ENCODE results near the gene PIK3AP1.
A peak's percentile ranks its signal among the peaks of the same experiment; 100 is the strongest.

The PIK3AP1 gene

DNA sequence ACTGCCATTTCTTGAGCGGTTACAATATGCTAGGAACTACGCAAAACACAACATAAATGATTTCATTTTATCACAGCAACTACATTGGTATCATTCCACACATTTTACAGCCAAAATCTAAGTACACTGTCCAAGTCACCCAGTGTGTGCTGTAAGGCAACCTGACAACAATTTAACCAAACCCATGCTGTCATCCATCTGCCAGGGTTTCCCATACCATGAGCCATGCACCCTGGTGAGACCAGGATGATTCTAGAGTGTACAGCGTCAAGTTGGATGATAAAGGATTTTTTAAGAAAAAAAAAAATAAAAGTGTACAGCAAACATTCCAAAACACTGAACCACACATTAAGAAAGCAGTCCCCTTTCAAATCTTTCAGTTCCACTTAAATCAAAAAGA lies 52.9 kb downstream of the PIK3AP1 start:
- Histone ChIP-seq H3K36me3 (ENCODE audit: insufficient read depth, low read length) (peaks cover 22% of the 10 kb centered on the region; the same call in 1 of the 2 replicates), H3K27me3 (ENCODE audit: insufficient read depth, low read length) (no peaks in the 10 kb centered on the region), H3K9ac (ENCODE audit: low read length) (no peak overlapping the region), H3K4me2 (ENCODE audit: low read length) (peak overlapping the region; percentile 34; the same call in 1 of the 2 replicates), H3F3A (ENCODE audit: insufficient read depth, low read length) (no peaks in the 10 kb centered on the region), H3K4me1 (ENCODE audit: insufficient read depth, low read length, severe bottlenecking) (peaks cover 75% of the 10 kb centered on the region), H2AFZ (ENCODE audit: low read length) (no peak overlapping the region), H3K79me2 (ENCODE audit: insufficient read depth, low read length) (peaks cover 82% of the 10 kb centered on the region), H3K9me3 (ENCODE audit: low read length) (no peaks in the 10 kb centered on the region), H3K4me3 (ENCODE audit: low read depth, low read length, poor library complexity, severe bottlenecking) (no peak overlapping the region), H4K20me1 (ENCODE audit: insufficient read depth, low read length) (no peaks in the 10 kb centered on the region), H3K27ac (ENCODE audit: low read depth, low read length, poor library complexity, severe bottlenecking) (peak overlapping the region; percentile 51), H3K9me2 (ENCODE audit: low read depth, low read length) (no peaks in the 10 kb centered on the region)
- TF ChIP-seq, protein P1, sequence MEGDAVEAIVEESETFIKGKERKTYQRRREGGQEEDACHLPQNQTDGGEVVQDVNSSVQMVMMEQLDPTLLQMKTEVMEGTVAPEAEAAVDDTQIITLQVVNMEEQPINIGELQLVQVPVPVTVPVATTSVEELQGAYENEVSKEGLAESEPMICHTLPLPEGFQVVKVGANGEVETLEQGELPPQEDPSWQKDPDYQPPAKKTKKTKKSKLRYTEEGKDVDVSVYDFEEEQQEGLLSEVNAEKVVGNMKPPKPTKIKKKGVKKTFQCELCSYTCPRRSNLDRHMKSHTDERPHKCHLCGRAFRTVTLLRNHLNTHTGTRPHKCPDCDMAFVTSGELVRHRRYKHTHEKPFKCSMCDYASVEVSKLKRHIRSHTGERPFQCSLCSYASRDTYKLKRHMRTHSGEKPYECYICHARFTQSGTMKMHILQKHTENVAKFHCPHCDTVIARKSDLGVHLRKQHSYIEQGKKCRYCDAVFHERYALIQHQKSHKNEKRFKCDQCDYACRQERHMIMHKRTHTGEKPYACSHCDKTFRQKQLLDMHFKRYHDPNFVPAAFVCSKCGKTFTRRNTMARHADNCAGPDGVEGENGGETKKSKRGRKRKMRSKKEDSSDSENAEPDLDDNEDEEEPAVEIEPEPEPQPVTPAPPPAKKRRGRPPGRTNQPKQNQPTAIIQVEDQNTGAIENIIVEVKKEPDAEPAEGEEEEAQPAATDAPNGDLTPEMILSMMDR (IDR thresholded peaks at IDR 0.05; ENCODE audit: low read length): no peak
- no peak for TF ChIP-seq EZH2 (IDR thresholded peaks at IDR 0.05; ENCODE audit: borderline replicate concordance, low read length)

DNA sequence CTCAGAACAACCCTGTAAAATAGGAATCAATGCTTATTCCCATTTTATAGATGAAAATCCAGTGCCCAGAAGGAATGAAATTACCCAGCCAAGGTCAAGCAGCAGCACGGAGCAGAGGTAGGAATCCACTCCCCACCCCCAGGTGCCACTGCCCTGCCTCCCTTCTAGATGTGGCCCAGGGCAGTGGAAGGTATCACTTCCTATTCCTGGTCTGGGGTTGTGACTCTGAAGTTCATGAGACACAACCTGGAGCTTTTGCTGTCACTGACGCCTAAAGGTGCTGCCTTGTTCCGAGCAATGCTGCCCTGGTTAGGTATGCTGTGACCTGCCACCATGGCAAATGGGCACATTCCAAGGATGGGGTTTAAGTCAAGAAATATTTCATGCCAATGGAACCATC lies 53.6 kb downstream of the PIK3AP1 start:
- Histone ChIP-seq H3K79me2 (ENCODE audit: insufficient read depth, low read length) (peaks cover 76% of the 10 kb centered on the region), H3F3A (ENCODE audit: insufficient read depth, low read length) (no peaks in the 10 kb centered on the region), H2AFZ (ENCODE audit: low read length) (no peak overlapping the region), H3K9me3 (ENCODE audit: low read length) (no peaks in the 10 kb centered on the region), H3K36me3 (ENCODE audit: insufficient read depth, low read length) (peaks cover 22% of the 10 kb centered on the region; the same call in 1 of the 2 replicates), H3K9ac (ENCODE audit: low read length) (no peak overlapping the region), H3K4me3 (ENCODE audit: low read depth, low read length, poor library complexity, severe bottlenecking) (no peak overlapping the region), H4K20me1 (ENCODE audit: insufficient read depth, low read length) (no peaks in the 10 kb centered on the region), H3K9me2 (ENCODE audit: low read depth, low read length) (no peaks in the 10 kb centered on the region), H3K27ac (ENCODE audit: low read depth, low read length, poor library complexity, severe bottlenecking) (peak overlapping the region; percentile 51), H3K27me3 (ENCODE audit: insufficient read depth, low read length) (no peaks in the 10 kb centered on the region), H3K4me2 (ENCODE audit: low read length) (peak overlapping the region; percentile 34; the same call in 1 of the 2 replicates), H3K4me1 (ENCODE audit: insufficient read depth, low read length, severe bottlenecking) (peaks cover 68% of the 10 kb centered on the region)
- TF ChIP-seq, protein P1 (IDR thresholded peaks at IDR 0.05; ENCODE audit: low read length): no peak
- TF ChIP-seq EZH2 (IDR thresholded peaks at IDR 0.05; ENCODE audit: borderline replicate concordance, low read length): no peak

GRCh38 chr10:96665306-96665705 lies 55.0 kb downstream of the PIK3AP1 start:
- H3F3A ChIP-seq (ENCODE audit: insufficient read depth, low read length): no peaks in the 10 kb centered on the region
- peaks cover 54% of the 10 kb centered on the region for H3K4me1 ChIP-seq (ENCODE audit: insufficient read depth, low read length, severe bottlenecking)
- no peaks in the 10 kb centered on the region for H3K9me3 ChIP-seq (ENCODE audit: low read length)
- no peak overlapping the region for H3K9ac ChIP-seq (ENCODE audit: low read length)
- H3K4me2 ChIP-seq (ENCODE audit: low read length): no peak overlapping the region
- peaks cover 22% of the 10 kb centered on the region; the same call in 1 of the 2 replicates for H3K36me3 ChIP-seq (ENCODE audit: insufficient read depth, low read length)
- TF ChIP-seq EZH2 (IDR thresholded peaks at IDR 0.05; ENCODE audit: borderline replicate concordance, low read length): no peak
- TF ChIP-seq, protein P1 (IDR thresholded peaks at IDR 0.05; ENCODE audit: low read length): no peak
- no peaks in the 10 kb centered on the region for H3K27me3 ChIP-seq (ENCODE audit: insufficient read depth, low read length)
- H3K27ac ChIP-seq (ENCODE audit: low read depth, low read length, poor library complexity, severe bottlenecking): peak overlapping the region; percentile 40
- H2AFZ ChIP-seq (ENCODE audit: low read length): no peak overlapping the region
- H3K79me2 ChIP-seq (ENCODE audit: insufficient read depth, low read length): peaks cover 76% of the 10 kb centered on the region
- no peak overlapping the region for H3K4me3 ChIP-seq (ENCODE audit: low read depth, low read length, poor library complexity, severe bottlenecking)
- H3K9me2 ChIP-seq (ENCODE audit: low read depth, low read length): no peaks in the 10 kb centered on the region
- H4K20me1 ChIP-seq (ENCODE audit: insufficient read depth, low read length): no peaks in the 10 kb centered on the region
